Nephron progenitor cell (in vitro differentiated cells): ENCODE results near the gene GRK5.
A peak's percentile ranks its signal among the peaks of the same experiment; 100 is the strongest.

Source experiments
- DNase-seq: peaks from one replicate; pipeline ENCODE4 v3.0.0; 2021
- H3K27ac Mint-ChIP-seq: 2 replicates; pipeline ENCODE4 v1.8.0; 2021; ENCODE audit warnings: mild to moderate bottlenecking, moderate library complexity, mixed read lengths
- H3K27me3 Mint-ChIP-seq: 2 replicates; pipeline ENCODE4 v1.8.0; 2021; ENCODE audit warnings: mild to moderate bottlenecking, low read depth, mixed read lengths; ENCODE audit not compliant: poor library complexity
- H3K36me3 Mint-ChIP-seq: 2 replicates; pipeline ENCODE4 v1.8.0; 2021; ENCODE audit warnings: low read depth, mixed read lengths
- H3K4me1 Mint-ChIP-seq: 2 replicates; pipeline ENCODE4 v1.8.0; 2021; ENCODE audit warnings: mixed read lengths
- H3K4me3 Mint-ChIP-seq: 2 replicates; pipeline ENCODE4 v1.8.0; 2021; ENCODE audit warnings: mild to moderate bottlenecking, moderate library complexity, mixed read lengths
- H3K9me3 Mint-ChIP-seq: 2 replicates; pipeline ENCODE4 v1.8.0; 2021; ENCODE audit warnings: mild to moderate bottlenecking, moderate library complexity, mixed read lengths
- CTCF ChIP-seq: fragments of 200-600 bp; sonication (generic); IDR thresholded peaks from 2 replicates; pipeline ENCODE4 v1.5.0; 2021; ENCODE audit warnings: antibody characterized with exemption

The GRK5 gene

GRCh38 chr10:119344381-119344780 is 137.0 kb downstream of the GRK5 start:
- Mint-ChIP-seq H3K9me3 (no peaks in the 10 kb centered on the region), H3K27ac (no peak overlapping the region), H3K4me1 (peaks cover 74% of the 10 kb centered on the region), H3K27me3 (peaks cover 6% of the 10 kb centered on the region), H3K4me3 (no peak overlapping the region), H3K36me3 (peaks cover 22% of the 10 kb centered on the region)
- DNase-seq = no peak
- TF ChIP-seq CTCF = no peak

GRCh38 chr10:119346095-119346832 is 138.9 kb downstream of the GRK5 start:
- TF ChIP-seq CTCF = no peak
- peaks cover 62% of the 10 kb centered on the region for H3K4me1 Mint-ChIP-seq
- peaks cover 38% of the 10 kb centered on the region for H3K36me3 Mint-ChIP-seq
- no peak overlapping the region for H3K4me3 Mint-ChIP-seq
- H3K9me3 Mint-ChIP-seq = peaks cover 8% of the 10 kb centered on the region
- H3K27me3 Mint-ChIP-seq = peaks cover 6% of the 10 kb centered on the region
- DNase-seq = no peak
- peak overlapping the region; percentile 7 for H3K27ac Mint-ChIP-seq

- no peak for TF ChIP-seq CTCF
- H3K9me3 Mint-ChIP-seq = peaks cover 18% of the 10 kb centered on the region
- H3K4me1 Mint-ChIP-seq = peaks cover 51% of the 10 kb centered on the region
- H3K27ac Mint-ChIP-seq = no peak overlapping the region
- peaks cover 44% of the 10 kb centered on the region for H3K36me3 Mint-ChIP-seq
- no peak overlapping the region for H3K4me3 Mint-ChIP-seq
- no peak for DNase-seq
- H3K27me3 Mint-ChIP-seq = peaks cover 6% of the 10 kb centered on the region
These were observed 140.0 kb downstream of the GRK5 start for GRCh38 chr10:119347181-119347974.

- no peak for DNase-seq
- peaks cover 24% of the 10 kb centered on the region for H3K9me3 Mint-ChIP-seq
- no peak overlapping the region for H3K27ac Mint-ChIP-seq
- TF ChIP-seq CTCF = no peak
- peaks cover 45% of the 10 kb centered on the region for H3K4me1 Mint-ChIP-seq
- H3K36me3 Mint-ChIP-seq = peaks cover 51% of the 10 kb centered on the region
- peaks cover 6% of the 10 kb centered on the region for H3K27me3 Mint-ChIP-seq
- no peak overlapping the region for H3K4me3 Mint-ChIP-seq
These were observed 140.7 kb downstream of the GRK5 start for GRCh38 chr10:119348106-119348505.

GRCh38 chr10:119348516-119349240 is 141.3 kb downstream of the GRK5 start:
- Mint-ChIP-seq H3K27me3 (peaks cover 6% of the 10 kb centered on the region), H3K4me3 (no peak overlapping the region), H3K9me3 (peaks cover 25% of the 10 kb centered on the region), H3K27ac (peak overlapping the region; percentile 44), H3K4me1 (peaks cover 42% of the 10 kb centered on the region), H3K36me3 (peaks cover 55% of the 10 kb centered on the region)
- no peak for TF ChIP-seq CTCF
- no peak for DNase-seq
